VCaP (cell line): ENCODE measurements around the gene UST.
A peak's percentile ranks its signal among the peaks of the same experiment; 100 is the strongest.
"Not testable (repeated sequence)": the region's sequence is repeated elsewhere in the genome, so short reads cannot be mapped to it uniquely, and the experiment has no call there.

Source experiments
- H3K27ac ChIP-seq: fragments of 450-650 bp; 2 replicates; pipeline ENCODE4 v1.5.1; 2017
- TF ChIP-seq, protein P1 (sequence below): fragments of 450-650 bp; conservative IDR thresholded peaks from 2 replicates; pipeline ENCODE4 v1.5.1; 2017; ENCODE audit warnings: mild to moderate bottlenecking, moderate library complexity

Gene UST

DNA sequence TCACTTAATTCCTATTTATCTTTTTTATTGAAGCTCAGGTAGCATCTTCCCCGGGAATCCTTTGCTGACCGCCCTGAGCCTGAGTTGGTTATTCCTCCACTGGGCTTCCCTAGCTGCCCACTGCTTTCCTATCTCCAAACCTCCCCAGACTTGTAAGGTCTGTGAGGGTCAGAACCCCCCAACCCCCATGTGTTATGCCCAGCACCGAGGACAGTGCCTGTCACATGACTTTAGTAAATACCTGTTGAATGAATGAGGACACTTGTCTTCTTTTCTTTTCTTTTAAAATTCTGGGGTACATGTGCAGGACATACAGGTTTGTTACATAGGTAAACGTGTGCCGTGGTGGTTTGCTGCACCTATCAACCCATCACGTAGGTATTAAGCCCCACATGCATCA is 105.9 kb downstream of the UST start:
- H3K27ac ChIP-seq: peak overlapping the region; percentile 82
- TF ChIP-seq, protein P1, sequence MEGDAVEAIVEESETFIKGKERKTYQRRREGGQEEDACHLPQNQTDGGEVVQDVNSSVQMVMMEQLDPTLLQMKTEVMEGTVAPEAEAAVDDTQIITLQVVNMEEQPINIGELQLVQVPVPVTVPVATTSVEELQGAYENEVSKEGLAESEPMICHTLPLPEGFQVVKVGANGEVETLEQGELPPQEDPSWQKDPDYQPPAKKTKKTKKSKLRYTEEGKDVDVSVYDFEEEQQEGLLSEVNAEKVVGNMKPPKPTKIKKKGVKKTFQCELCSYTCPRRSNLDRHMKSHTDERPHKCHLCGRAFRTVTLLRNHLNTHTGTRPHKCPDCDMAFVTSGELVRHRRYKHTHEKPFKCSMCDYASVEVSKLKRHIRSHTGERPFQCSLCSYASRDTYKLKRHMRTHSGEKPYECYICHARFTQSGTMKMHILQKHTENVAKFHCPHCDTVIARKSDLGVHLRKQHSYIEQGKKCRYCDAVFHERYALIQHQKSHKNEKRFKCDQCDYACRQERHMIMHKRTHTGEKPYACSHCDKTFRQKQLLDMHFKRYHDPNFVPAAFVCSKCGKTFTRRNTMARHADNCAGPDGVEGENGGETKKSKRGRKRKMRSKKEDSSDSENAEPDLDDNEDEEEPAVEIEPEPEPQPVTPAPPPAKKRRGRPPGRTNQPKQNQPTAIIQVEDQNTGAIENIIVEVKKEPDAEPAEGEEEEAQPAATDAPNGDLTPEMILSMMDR: no peak

DNA sequence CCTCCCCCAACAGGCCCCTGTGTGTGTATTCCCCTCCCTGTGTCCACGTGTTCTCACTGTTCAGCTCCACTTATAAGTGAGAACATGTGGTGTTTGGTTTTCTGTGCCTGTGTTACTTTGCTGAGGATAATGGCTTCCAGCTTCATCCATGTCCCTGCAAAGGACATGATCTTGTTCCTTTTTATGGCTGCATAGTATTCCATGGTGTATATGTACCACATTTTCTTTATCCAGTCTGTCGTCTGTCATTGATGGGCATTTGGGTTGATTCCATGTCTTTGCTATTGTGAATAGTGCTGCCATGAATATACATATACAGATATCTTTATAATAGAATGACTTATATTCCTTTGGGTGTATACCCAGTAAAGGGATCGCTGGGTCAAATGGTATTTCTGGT is 106.3 kb downstream of the UST start:
- peak overlapping the region; percentile 82 for H3K27ac ChIP-seq

DNA sequence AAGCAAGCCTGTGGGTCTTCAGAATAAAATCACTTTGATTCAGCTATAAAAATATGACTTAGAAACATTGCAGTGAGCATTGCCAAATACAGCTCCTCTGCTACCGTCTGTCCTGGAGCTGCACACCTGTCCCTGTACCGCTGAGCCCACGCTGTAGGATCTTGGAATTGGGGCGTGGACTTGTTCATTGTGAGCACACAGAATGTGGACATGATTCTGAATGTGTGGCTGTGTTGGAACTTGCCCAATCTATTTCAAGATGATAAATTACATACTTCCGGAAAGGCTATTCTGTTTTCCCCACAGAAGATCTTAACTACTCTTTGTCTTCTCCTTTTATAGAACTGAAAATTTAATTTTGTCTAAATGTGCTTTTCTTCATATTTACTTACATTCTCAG is 107.3 kb downstream of the UST start:
- H3K27ac ChIP-seq: peak overlapping the region; percentile 82
- TF ChIP-seq, protein P1: no peak

GRCh38 chr6:148854992-148855391 is 108.2 kb downstream of the UST start:
- no peak overlapping the region for H3K27ac ChIP-seq
- TF ChIP-seq, protein P1: no peak

GRCh38 chr6:148855744-148856143 is 108.9 kb downstream of the UST start:
- TF ChIP-seq, protein P1: no peak
- no peak overlapping the region for H3K27ac ChIP-seq

GRCh38 chr6:148857798-148858390 is 111.1 kb downstream of the UST start:
- no peak overlapping the region for H3K27ac ChIP-seq
- TF ChIP-seq, protein P1: no peak

- not testable (repeated sequence) for H3K27ac ChIP-seq
Measured at GRCh38 chr6:148864132-148864531, 117.3 kb downstream of the UST start.

DNA sequence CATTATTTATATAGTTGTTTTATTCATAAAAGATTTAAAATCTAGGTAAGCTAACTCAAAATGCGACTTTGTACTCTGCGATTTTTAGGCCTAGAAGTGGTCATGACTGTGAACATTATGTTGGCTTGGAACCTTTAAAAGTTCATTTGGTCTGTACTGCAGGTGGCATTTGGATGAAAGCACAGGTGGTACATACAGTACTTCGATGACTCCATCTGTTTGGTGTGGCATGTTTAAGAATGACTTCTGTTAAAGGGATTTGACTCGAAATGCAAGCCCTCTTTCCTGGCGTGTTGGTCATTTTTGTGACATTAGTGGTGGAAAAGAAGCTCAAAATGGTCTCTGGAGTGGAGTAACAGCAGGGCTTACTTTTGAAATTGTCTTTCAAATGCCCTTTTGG is 118.1 kb downstream of the UST start:
- H3K27ac ChIP-seq: no peak overlapping the region
- TF ChIP-seq, protein P1: no peak
